Measurements from ENCODE around the gene PPP1R1B.
A peak's percentile ranks its signal among the peaks of the same experiment; 100 is the strongest.

DNA sequence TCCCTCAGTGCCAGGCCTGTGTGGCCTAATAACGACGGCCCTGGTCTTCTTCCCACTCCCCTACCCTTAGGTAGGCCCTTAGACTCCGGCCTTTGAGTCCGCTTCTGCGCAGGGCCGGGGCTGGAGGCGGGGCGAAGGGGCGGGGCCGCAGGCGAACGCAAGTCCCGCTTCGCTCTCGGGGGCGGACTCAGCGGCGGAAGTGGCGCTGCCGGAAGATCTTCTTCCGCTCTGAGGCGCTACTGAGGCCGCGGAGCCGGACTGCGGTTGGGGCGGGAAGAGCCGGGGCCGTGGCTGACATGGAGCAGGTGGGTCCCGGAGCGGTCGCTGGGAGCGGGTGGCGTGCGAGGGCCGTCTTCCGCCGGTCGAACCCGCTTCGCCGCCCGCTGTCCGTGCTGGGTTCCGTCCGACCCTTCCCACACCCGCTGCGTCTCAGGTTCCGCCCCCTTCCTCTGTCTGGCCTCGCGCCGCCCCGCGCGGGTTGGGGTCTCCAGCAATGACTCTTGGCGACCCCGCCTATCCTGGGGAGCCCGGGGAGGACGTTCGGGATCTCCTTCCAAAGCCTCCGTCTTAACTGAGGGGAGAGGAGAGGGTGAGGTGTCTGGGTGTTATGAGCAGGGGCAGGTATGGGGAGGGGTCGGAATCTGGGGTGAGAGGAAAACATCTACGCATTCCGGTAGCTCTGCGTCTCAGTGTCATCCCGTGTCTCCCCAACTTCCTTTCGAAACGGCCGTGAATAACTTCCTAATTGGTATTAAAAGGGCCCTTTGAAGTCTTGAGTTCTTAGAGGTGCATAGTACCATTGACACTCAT is 10.4 kb downstream of the PPP1R1B start, which contains the start of gene STARD3:
- TF ChIP-seq CTCF (IDR thresholded peaks at IDR 0.05) = peak in 1 of 3 experiments; percentile 13
- peak; percentile 17 for TF ChIP-seq POLR2A (IDR thresholded peaks at IDR 0.05)

Data from testis (tissue), 2 donors.